Activated CD8-positive, alpha-beta memory T cell treated with anti-CD3 and anti-CD28 coated beads for 4 hours (primary cell): Measurements from ENCODE around the gene SCAMP4.
A peak's percentile ranks its signal among the peaks of the same experiment; 100 is the strongest.

Experiments
- DNase-seq, 2 donors: peaks; one replicate each; pipeline ENCODE4 v3.0.0-alpha.2; 2020; ENCODE audit warnings: low read depth in 2 of 2

SCAMP4 gene, protein sequence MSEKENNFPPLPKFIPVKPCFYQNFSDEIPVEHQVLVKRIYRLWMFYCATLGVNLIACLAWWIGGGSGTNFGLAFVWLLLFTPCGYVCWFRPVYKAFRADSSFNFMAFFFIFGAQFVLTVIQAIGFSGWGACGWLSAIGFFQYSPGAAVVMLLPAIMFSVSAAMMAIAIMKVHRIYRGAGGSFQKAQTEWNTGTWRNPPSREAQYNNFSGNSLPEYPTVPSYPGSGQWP

DNA sequence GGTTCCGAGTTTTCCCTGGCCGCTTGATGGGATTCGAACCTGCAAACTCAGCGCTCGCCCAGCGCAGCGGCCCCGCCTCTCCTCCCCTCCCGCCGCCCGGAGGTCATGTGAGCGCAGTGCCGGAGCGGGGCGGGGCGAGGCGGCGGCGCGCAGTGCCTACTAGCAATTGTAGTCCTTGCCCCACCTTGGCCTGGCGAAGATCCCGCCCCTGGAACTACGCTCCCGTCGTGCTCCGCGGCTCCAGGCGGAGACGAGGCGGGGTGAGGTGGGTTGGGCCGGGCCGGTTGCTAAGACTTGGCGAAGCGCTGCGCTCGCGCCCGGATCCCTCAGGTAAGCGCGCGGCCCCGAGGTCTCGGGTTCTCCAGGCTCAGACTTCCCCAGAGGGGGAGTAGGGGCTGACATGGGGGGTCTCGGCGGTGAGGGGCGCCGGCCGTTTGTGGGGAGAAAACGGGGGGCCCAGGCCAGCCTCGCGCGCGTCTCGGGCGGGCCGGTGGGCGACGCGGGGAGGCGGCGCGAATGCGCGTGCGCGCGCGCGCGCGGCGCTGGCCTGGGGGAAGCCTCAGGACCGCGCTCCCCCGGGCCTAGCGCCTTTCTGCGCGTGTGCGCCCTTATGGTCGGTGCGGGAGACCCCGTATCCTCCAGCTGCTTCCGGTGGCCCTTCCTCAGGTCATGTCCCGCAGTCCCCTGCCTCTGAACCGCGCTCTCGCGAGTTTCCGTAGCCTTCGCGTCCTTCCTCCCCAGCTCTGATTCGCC lies at the start of gene SCAMP4, which contains the start of gene ADAT3:
Gene SCAMP4 (plus strand): TSS at position 290 of the 753 bp plus-strand sequence. CDS start 9,621 bp downstream, outside the sequence.
Gene ADAT3 (plus strand): TSS at position 290 of the 753 bp plus-strand sequence. CDS start 6,649 bp downstream, outside the sequence.
- DNase-seq = peak; percentile 95 to 97

DNA sequence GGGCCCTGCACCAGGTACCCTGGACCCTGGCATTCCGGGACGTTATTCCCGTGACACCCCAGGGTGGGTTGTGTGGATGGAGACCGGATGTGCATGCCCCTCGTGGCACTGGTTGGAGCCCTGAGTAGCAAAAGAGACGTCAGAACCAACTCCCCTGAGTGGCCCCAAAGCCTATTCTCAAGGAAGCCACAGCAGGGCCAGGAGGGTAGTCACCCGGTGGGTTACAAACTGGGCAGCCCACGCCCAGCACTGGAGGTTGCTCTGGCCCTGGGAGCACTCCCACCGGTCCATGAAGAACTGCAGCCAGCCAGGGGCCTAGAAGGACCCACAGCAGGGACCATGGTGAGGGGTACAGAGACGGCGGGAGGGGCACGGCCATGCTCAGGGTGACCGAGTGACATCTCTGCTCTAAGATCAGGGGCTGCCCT lies 49.4 kb upstream of the SCAMP4 start:
- DNase-seq = no peak

DNA sequence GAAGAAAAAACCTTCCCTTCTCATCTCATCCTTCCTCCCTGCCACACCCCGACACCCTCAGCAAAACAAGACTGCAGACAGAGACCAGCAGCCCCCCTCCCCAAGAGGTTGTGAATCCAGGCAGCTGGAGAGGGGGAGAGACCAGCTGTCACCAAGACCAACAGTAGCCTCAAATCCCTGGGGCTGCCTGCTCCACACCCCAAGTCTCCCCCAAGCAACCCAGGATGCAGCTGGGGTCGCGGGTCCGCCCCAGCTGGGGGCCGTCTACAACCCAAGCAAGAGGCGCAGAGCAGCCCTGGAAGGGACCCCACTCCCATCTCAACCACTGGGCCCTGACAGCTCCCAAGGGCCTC lies 48.9 kb upstream of the SCAMP4 start:
- DNase-seq = no peak

DNA sequence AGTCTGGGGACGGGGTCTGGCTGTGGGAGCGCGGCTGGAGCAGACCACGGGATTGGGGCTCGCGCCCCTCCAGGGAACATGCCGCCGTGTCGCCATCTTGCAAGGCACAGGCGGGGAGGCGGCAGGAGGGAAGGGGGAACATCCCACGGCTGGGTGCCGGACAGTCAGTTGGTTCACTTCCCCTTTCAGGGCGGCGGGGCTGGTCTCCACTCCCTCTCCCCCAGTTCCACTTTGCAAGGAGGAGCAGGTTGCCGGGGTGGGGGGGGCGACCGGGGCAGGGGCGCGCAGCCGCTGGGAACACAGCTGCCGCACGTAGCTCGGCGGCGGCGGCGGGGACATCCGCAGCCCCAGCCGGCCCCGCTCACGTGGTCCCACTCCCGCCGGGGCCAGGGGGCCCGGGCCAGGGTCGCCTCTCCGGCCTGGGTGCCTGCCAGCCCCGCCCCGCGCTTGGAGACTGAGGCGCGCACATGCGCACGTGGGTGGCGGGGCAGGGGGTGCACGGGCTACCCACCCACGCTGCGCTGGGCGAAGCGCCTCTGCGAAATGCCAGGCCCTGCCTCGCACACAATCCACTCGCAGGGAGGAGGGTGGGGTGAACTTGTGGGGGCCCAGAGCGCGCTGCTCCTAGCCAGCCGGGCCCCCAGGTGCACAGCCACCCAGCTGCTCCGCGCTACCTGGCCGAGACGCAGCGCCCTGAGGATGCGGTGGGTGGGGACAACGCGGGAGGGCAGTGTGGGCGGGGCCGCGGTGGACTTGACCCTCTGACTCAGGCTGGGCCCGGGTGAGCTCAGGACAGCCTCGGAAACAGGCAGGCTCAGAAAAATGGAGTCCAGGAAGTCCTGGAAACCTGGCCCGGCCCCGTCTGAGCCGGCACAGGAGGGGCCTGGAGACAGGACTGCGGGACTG lies 48.2 kb upstream of the SCAMP4 start:
- no peak for DNase-seq

DNA sequence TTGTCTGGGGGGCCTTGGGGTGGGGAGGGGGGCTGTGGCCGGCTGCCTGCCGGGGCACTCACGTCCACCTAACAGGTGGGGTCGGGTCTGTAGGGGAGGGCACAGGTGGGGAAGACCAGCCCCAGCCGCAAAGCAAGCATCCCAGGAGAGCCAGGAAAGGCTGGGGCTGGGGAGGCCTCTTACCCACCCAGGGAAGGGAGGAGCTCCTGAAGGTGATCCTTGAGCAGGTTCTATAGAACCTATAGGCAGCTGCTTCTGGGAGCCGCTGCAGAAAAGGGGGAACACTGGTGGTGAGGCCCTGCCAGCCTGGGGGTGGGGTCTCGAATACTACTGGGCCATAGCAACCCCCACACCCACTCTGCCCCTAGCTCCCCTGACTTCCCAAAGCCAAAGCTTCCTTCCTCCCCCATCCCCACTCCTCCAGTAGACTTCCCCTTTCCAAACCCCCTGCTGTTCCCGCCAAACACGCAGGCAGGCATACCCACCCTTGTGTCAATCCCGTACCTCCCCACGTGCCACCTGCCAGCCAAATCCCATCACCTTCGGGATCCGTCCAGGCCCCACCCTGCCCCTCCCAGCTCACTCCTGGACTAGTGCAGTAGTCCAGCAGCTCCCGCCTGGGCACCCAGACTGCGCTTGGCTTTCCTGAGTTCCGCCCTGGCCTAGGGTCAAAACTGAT lies 47.4 kb upstream of the SCAMP4 start:
- DNase-seq = no peak

DNA sequence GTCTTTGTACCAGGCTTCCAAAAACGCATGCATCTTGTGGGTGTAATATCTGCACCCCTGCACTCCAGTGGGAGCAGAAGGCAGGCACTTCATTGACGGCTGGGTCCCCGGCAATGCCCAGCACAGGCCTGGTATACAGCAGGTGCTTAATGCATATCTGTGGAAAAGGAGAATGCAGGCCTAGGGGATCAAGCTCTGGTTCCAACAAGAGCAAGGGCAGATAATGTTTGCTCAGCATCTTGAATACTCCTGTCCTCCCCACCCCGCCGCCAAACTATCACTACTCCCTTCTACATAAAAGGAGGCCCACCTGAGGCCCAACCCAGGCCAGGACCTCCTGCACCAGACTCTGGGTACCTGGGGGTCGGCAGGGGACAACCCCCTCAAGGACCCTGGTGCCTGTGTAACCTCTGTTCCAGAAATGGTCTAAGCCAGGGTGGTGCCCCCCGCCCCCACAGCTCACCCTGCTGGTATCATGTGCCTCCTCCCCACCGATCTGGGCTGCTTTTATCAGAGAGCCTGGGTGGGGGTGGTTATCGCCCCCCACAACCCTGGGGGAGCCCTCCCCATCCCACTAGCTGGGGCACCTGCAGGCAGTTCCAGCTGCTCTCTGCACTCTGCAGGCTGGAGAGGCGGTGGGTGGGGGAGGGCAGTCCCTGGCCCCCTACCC lies 46.7 kb upstream of the SCAMP4 start:
- DNase-seq = no peak

DNA sequence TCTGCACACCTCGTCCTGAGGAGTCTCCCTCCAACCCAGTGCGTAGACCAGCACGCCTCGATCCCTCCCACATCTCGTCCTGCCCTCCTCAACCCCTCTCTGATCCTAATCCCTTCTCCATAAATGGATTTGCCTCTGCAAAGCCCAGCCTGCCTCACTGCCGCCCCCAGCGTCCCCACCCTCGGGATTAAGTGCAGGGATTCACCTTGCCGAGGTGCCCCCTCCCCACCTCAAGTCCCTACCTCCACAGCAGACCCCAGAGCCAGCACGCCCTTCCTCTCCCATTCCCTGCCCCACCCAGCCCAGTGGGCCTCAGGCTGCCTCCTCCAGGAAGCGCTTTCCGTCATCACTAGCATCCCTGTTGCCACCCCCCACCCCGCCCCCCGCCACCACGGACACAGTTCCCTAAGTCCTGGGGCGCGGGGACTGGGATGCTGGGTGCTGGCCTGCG lies 45.8 kb upstream of the SCAMP4 start:
- no peak for DNase-seq

DNA sequence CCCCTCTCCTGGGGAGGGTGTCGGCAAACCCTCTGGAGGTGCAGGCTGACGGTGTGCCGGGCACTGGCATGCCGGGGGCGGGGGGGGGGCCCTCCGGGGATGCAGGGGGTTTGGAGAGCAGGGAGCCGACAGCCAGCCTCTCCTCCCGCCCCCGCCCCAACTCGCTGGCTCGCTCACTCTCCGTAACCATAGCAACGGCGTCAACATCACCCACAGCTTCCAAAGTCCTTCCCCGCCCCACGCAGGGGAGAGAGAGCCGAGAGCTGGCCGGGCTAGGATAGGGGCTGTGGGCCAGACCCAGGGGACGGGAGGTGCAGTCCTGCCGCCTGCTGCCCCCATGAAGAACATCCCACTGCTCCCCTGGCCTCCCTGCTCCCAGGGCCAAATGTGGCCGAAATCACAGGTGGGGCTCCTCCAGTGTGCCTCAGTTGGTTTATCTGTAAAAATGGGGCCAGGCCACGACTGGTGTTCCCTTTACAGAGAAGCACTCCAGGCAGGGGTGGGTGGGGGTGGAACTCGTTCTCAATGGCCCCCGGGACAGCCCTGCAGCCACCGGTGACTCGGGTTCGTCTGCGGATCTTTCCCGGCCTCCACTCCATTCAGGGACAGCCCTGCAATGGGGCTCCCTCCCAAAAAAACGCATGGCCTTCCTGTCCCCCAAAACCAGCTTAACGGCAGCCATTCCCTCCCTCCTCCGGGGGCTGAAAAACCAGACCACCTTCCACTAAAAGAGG lies 45.0 kb upstream of the SCAMP4 start:
- no peak for DNase-seq

DNA sequence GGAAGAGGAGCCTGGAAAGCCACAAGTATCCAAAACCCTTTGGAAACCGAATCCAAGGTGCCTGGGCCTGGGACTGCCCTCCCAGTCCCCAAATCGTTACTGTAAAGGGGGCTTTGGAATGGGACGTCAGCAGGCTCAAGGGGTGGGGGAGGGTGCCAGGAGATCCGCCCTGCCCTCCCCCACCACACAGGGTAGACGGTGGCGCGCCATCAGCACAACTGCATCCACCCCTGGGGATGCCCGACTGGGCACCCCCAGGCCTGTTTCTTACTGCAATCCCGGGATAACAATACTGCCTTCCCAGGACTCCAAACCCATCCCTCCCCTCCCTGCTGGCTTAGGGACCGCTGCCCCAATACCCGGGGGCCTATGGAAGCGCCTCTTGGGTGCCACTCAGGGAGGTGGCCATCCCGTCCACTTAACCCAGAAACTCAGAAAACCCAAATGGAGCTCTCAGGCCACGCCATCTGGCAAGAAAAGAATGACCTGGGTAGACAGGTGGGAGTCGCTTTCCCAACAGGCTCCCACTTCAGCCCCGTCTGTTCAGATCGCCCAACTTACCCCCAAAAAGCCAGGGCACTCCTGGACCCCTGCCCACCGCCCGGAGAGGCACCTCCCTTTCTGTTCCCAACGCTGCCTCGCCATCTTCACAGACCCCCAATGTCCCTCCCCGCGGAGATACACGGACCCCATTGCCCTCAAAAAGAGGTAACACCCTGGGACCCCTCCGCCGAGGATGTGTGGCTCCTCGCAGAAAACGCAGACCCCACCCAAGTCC lies 44.2 kb upstream of the SCAMP4 start:
- no peak for DNase-seq

DNA sequence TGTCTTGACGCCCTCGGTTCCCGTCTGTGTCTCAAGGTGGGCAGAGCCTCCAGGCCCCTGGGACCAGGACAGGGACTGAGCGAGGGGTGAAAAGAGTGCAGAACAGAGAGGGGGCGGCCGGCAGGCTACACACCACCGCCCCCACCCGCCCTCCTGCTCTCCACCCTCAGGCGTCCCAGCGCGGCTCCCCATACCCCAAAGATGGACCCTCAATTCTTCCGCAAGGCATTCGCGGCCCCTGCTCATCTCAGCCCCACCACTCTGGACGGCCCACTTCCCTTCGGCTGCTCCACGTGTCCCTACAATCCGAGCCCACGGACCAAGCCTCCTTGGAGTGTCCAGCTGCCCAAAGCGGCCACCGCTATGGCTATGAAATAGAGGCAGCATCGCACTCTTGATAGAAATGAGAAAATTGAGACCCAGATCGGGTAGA lies 43.6 kb upstream of the SCAMP4 start:
- no peak for DNase-seq

DNA sequence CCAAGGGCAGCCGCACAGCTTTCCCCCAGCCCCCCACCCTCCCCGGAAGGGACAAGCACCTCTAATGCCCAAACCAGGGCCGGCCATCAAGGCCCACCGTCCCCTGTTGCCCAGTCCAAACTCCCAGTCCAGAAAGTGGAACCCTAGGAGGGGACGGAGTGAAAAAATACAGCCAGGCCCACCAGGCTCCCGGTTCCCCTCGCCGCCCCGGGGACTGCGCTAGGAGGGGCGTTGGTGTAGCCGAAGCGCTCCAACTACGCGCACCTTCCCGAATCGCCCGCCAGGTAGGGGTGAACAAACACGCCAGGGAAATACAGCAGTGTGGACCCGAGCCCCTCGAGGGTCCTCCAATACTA lies 43.2 kb upstream of the SCAMP4 start:
- no peak for DNase-seq

DNA sequence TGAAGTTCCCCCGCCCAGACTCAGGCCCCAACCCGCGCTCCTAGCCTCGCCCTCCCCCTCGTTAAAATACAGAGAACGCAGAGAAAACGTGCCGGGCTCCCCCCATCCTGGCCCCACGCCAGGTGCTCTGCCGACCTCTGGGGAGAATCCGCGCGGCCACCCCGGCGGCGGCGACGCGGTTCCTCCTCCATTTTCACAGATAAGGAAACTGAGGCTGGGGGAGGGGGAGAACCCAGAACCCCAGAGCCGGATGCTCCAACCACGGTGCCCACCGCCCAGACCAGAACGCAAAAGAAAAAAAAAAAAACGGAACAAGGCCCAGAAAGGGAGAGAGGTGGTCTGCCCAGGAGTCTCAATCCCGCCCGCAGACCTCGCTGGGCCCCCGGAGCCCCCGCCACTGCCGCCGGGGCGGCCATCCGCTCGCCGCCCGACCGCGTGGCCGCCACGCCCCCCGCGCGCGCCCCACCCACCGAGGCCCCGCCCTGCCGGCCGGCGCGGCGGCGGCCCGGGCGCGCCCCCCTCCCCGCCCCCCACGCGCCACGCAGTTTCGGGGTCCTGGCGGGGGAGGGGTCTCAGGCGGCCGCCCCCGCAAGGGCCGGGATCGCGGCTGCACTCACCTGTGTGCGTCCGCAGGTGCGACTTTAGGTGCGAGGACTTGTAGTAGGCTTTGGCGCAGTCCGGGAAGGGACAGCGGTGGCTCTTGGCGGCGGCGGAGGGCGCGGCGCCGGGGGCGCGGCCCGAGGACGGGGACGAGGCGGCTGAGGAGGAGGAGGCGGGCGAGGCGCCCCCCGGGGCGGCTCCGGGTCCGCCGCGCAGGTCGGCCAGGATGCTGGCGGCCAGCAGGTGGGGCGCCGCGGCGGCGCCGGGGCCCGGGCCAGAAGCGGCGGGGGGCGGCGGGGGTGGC lies 42.5 kb upstream of the SCAMP4 start:
- no peak for DNase-seq

DNA sequence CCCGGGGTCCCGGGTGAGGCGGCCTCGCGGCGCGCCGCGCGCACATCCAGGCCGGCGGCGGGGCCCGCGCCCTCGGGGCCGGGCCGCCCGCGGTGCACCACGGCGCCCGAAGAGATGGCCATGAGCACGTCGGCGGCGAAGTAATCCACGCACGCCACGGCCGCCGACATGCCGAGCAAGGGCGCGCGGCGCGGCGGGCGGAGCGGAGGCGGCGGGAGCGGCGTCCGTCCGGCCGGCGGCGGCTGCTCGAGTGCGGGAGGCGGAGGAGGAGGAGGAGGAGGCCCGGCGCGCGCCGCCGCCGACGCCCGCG lies 41.9 kb upstream of the SCAMP4 start, which contains the start of gene KLF16:
Gene KLF16 (minus strand): TSS at position 252 of the 310 bp plus-strand sequence. CDS start 82 bp downstream, at position 170.
- DNase-seq = no peak

DNA sequence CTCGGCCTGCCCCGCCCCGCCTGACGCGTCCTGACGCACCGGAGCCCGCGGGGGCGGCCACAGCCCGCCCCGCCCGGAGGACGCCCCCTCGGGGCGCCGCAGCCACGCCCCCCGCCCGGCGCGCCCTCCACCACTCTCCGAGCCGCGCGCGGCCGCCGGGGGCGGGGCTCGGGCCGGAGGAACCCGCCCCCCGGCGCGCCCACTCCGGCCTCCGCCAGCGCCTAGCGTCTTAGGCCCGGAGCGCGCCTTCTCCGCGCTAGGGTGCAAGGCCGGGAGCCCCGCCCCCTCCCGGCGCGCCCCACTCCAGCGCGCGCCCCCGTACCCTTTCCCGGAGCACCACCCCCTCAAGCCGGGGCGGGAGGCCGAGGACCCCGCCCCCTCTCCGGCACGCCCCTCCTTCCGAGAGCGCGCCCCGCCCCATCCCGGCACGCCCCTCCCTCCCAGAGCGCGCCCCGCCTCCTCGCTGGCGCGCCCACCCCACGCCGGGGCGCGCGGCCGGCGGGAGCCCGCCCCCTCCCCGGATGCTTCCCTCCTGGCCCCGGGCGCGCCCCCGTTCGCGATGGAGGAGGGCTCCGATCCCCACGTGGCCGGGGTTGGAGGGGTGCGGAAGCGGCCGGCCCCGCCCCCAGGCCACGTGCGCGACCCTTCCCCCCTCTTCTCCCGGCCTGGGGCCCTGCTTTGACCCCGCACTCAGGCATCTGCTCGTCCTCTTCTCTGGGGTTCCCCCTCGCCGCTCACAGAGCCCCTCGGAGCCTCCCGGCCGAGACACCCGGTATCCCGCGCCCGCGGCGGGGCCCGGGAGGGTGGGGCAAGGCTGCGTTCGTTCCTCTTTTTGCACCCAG lies 41.3 kb upstream of the SCAMP4 start:
- peak; percentile 88 to 91 for DNase-seq

DNA sequence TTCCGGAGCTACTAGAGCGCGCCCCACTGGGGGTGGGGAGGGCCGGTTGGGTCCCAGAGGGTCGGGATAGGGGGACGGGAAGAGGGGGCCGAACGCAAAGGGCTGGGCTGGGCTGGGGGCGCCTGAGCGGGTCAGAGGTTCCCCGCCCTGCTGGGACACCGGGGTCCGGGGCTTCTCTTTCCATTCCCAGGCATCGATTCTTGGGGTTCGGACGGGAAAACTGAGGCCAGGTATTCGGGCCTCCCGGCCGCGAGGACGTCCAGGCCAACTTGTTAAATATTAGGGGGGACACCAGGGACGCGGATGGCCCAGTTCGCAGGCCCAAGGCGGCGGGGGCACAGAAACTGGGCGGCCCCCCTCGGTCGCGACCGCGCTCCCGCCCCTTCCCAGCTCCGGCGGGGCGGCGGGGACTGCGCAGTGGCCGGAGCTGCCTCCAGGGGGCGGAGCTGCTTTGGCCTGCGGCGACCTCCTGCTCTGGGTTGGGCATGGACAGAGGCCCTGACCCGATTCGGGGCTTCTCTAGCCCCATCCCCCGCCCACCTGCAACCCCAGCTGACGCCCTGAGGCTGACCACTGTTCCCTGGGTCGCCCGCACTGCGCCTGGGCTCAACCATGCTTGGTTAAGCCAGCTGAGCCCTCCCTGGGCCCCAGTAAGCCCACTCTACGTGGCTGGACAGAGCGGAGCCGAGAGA lies 40.6 kb upstream of the SCAMP4 start:
- no peak for DNase-seq

DNA sequence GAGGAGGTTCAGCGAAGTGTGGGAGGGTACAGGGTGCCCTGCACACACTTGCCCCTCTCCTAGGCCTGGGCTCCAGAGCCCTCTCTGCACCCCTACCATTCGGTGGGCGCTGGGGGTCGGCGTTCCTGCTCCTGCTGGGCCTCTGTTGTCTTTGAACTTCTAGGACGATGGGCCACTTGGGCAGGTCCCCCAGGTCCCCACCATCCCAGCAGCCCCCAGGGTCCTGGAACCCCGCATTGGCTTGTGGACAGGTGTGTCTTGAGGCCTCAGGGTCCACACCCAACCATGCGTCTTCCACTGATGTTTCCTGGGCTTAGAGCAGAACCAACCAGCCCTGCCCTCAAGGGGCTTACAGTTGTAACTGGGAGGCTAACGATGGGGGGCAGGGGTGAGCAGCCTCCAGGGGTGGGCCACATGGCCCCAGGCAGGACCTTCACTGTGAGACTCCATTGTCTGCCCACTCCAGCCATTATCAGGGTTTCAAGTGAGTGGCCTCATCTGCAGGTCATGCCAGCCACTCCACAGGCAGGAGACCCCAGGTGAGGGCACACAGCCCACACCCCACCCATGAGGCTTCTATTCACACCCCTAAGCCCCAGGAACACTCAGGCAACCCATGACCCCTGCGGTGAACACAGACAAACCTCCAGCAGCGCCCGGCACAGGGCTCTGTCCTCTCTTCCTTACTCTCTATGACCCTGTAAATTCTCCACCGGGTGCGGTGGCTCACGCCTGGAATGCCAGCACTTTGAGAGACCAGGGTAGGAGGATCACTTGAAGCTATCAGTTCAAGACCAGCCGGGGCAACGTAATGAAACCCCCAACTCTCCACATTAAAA lies 39.8 kb upstream of the SCAMP4 start:
- DNase-seq = no peak
